CD14-positive monocyte (primary cell): Measurements from ENCODE around the gene NDRG3. TPM values are rescaled to one million over a fixed set of nuclear protein-coding genes. Genes with fewer than 3 reads are reported as not detected.

Source experiments
- DNase-seq, 3 donors: peaks; one replicate each; pipeline ENCODE4 v3.0.0-alpha.2; 2011 to 2022
- H2AFZ ChIP-seq: 2 replicates; pipeline ENCODE4 v1.6.0; 2012; ENCODE audit warnings: mild to moderate bottlenecking, low read depth, low read length, inconsistent platforms; ENCODE audit not compliant: insufficient read depth, poor library complexity, severe bottlenecking
- H3K27ac ChIP-seq, 2 donors: 1 replicate in 1 of 2; 2 replicates in 1 of 2; pipeline ENCODE4 v1.5.1; 2012 to 2013; ENCODE audit warnings: low read length in 2 of 2, control low read depth in 1 of 2, inconsistent platforms in 1 of 2, low read depth in 1 of 2, mild to moderate bottlenecking in 1 of 2
- H3K27me3 ChIP-seq, 2 donors: one replicate each; pipeline versions ENCODE4 v1.6.0 to v1.6.1; 2011 to 2013; ENCODE audit warnings: low read length in 2 of 2; ENCODE audit not compliant: control insufficient read depth in 2 of 2, insufficient read depth in 2 of 2
- H3K36me3 ChIP-seq, 2 donors: replicated peaks in 1 of 2; 1 replicate in 1 of 2; 2 replicates in 1 of 2; pipeline versions ENCODE4 v1.5.1 to v1.6.1; 2012 to 2013; ENCODE audit warnings: low read length in 2 of 2, control low read depth in 1 of 2, inconsistent platforms in 1 of 2, mild to moderate bottlenecking in 1 of 2; ENCODE audit not compliant: insufficient read depth in 2 of 2, control insufficient read depth in 1 of 2
- H3K4me1 ChIP-seq, 2 donors: 1 replicate in 1 of 2; 2 replicates in 1 of 2; pipeline versions ENCODE4 v1.5.1 to v1.6.1; 2012 to 2013; ENCODE audit warnings: low read length in 2 of 2, control low read depth in 1 of 2, inconsistent platforms in 1 of 2, mild to moderate bottlenecking in 1 of 2, moderate library complexity in 1 of 2; ENCODE audit not compliant: insufficient read depth in 2 of 2, control insufficient read depth in 1 of 2
- H3K4me2 ChIP-seq: replicated peaks from 2 replicates; pipeline ENCODE3; 2012; ENCODE audit warnings: low read length, moderate library complexity, mild to moderate bottlenecking; ENCODE audit not compliant: poor library complexity, severe bottlenecking; ENCODE audit errors: extremely low read depth
- H3K4me3 ChIP-seq, 3 experiments: fragments of 200-600 bp in 1 of 3; sonication (generic) in 1 of 3; replicated peaks in 1 of 3; 1 replicate in 2 of 3; 2 replicates in 1 of 3; pipeline ENCODE4 v1.5.1; 2011 to 2013; ENCODE audit warnings: low read length in 3 of 3, mild to moderate bottlenecking in 3 of 3, control low read depth in 2 of 3, low read depth in 2 of 3, inconsistent platforms in 1 of 3, moderate library complexity in 1 of 3
- H3K79me2 ChIP-seq: 2 replicates; pipeline ENCODE4 v1.6.0; 2012; ENCODE audit warnings: mild to moderate bottlenecking, control low read depth, inconsistent platforms, low read length, moderate library complexity; ENCODE audit not compliant: insufficient read depth
- H3K9ac ChIP-seq: 2 replicates; pipeline ENCODE4 v1.6.0; 2017; ENCODE audit warnings: low read length, mild to moderate bottlenecking; ENCODE audit not compliant: insufficient read depth, poor library complexity, severe bottlenecking
- H3K9me3 ChIP-seq, 2 donors: replicated peaks in 1 of 2; 1 replicate in 1 of 2; 2 replicates in 1 of 2; pipeline versions ENCODE4 v1.5.1 to v1.6.1; 2012 to 2013; ENCODE audit warnings: low read length in 2 of 2, control low read depth in 1 of 2; ENCODE audit not compliant: control insufficient read depth in 1 of 2, insufficient read depth in 1 of 2
- H4K20me1 ChIP-seq: 2 replicates; pipeline ENCODE4 v1.6.0; 2012; ENCODE audit warnings: mild to moderate bottlenecking, low read length, control low read depth, moderate library complexity; ENCODE audit not compliant: insufficient read depth
- H3K27ac Mint-ChIP-seq, 7 donors: one replicate each; pipeline ENCODE4 v1.8.0; 2020; ENCODE audit warnings: mild to moderate bottlenecking in 7 of 7, mixed read lengths in 7 of 7, moderate library complexity in 6 of 7, inconsistent platforms in 2 of 7
- H3K27me3 Mint-ChIP-seq, 3 donors: one replicate each; pipeline ENCODE4 v1.8.0; 2021 to 2022; ENCODE audit warnings: low read depth in 3 of 3, mild to moderate bottlenecking in 3 of 3, mixed read lengths in 3 of 3, moderate library complexity in 3 of 3, inconsistent platforms in 1 of 3
- H3K36me3 Mint-ChIP-seq, 2 donors: one replicate each; pipeline ENCODE4 v1.8.0; 2020; ENCODE audit warnings: mixed read lengths in 2 of 2, inconsistent platforms in 1 of 2, mild to moderate bottlenecking in 1 of 2
- H3K4me1 Mint-ChIP-seq: one replicate; pipeline ENCODE4 v1.8.0; 2020; ENCODE audit warnings: mild to moderate bottlenecking, mixed read lengths
- H3K4me3 Mint-ChIP-seq, 2 donors: one replicate each; pipeline ENCODE4 v1.8.0; 2020; ENCODE audit warnings: mild to moderate bottlenecking in 2 of 2, mixed read lengths in 2 of 2, moderate library complexity in 1 of 2
- H3K9me3 Mint-ChIP-seq, 7 donors: one replicate each; pipeline ENCODE4 v1.8.0; 2020 to 2022; ENCODE audit warnings: mixed read lengths in 7 of 7, mild to moderate bottlenecking in 6 of 7, moderate library complexity in 6 of 7, inconsistent platforms in 2 of 7
- CTCF ChIP-seq: fragments of 200-600 bp; IDR thresholded peaks from one replicate; pipeline ENCODE4 v1.8.0; 2022; ENCODE audit warnings: antibody characterized with exemption, mild to moderate bottlenecking
- WGBS: methylation state at CpG from one replicate; pipeline ENCODE4 v1.1.5; 2013; ENCODE audit warnings: missing lambda C conversion rate; ENCODE audit not compliant: insufficient coverage; 5-methylcytosine and 5-hydroxymethylcytosine counted together
- intact Hi-C, 2 donors: fragments of 100-400 bp; cut with micrococcal nuclease; formaldehyde crosslinking; loops; one replicate each; pipeline versions ENCODE4 v1.15.0 to v1.15.1; 2023
- polyA plus RNA-seq, 3 donors: library from polyadenylated mRNA; depleted of rRNA in 1 of 3; unstranded in 2 of 3; stranded (reverse) in 1 of 3; fragments of 300-500 nt in 2 of 3; fragments of >200 nt in 1 of 3; fragmentation: Illumina TruSeq in 2 of 3; gene quantifications; 1 replicate in 2 of 3; 2 replicates in 1 of 3; pipeline ENCODE4 v1.2.3, GENCODE V29; 2012 to 2021

The NDRG3 gene
- polyA plus RNA-seq, 3 donors = 16.0 to 23.2 (median 21.7) TPM

GRCh38 chr20:36777576-36777975, 31.7 kb upstream of the NDRG3 start:
- Mint-ChIP-seq H3K27me3 (peaks cover 0 to 2% (median 0%) of the 10 kb centered on the region in 3 donors), H3K4me1 (peaks cover 24% of the 10 kb centered on the region), H3K9me3 (no peaks in the 10 kb centered on the region), H3K4me3 (no peak overlapping the region), H3K27ac (no peak overlapping the region), H3K36me3 (no peaks in the 10 kb centered on the region)
- H4K20me1 ChIP-seq = no peaks in the 10 kb centered on the region
- no peaks in the 10 kb centered on the region for H3K9me3 ChIP-seq
- 90% methylated on average over 2 of the region's 3 CpGs for WGBS
- H3K27ac ChIP-seq = no peak overlapping the region
- H3K4me3 ChIP-seq = no peak overlapping the region
- intact Hi-C loops = loop anchor here in 1 of 2 donors (10.0 kb wide), 3 partner anchors 87 to 313 kb away; a partner anchor contains a TSS
- no peak for DNase-seq
- TF ChIP-seq CTCF = no peak
- H3K27me3 ChIP-seq = no peaks in the 10 kb centered on the region
- no peak overlapping the region for H2AFZ ChIP-seq
- no peaks in the 10 kb centered on the region for H3K36me3 ChIP-seq
- peaks cover 19 to 28% of the 10 kb centered on the region in 2 donors for H3K4me1 ChIP-seq
- H3K4me2 ChIP-seq = no peak overlapping the region
- H3K79me2 ChIP-seq = peaks cover 8% of the 10 kb centered on the region
- no peak overlapping the region for H3K9ac ChIP-seq

- Mint-ChIP-seq H3K4me3 (no peak overlapping the region), H3K36me3 (no peaks in the 10 kb centered on the region), H3K9me3 (no peaks in the 10 kb centered on the region), H3K27ac (peak overlapping the region in 1 of 7 donors; percentile 15), H3K27me3 (peaks cover 0 to 2% (median 0%) of the 10 kb centered on the region in 3 donors), H3K4me1 (peaks cover 26% of the 10 kb centered on the region)
- intact Hi-C loops = loop anchor here in 1 of 2 donors (10.0 kb wide), 3 partner anchors 88 to 312 kb away; a partner anchor contains a TSS
- WGBS = no CpG with 5 or more reads among the region's 3 CpGs
- no peak for DNase-seq
- peaks cover 12% of the 10 kb centered on the region for H3K79me2 ChIP-seq
- no peaks in the 10 kb centered on the region for H3K9me3 ChIP-seq
- no peak overlapping the region for H3K9ac ChIP-seq
- no peaks in the 10 kb centered on the region for H3K27me3 ChIP-seq
- H3K36me3 ChIP-seq = no peaks in the 10 kb centered on the region
- no peak overlapping the region for H3K4me3 ChIP-seq
- H3K4me1 ChIP-seq = peaks cover 20 to 32% of the 10 kb centered on the region in 2 donors
- H4K20me1 ChIP-seq = no peaks in the 10 kb centered on the region
- H2AFZ ChIP-seq = no peak overlapping the region
- no peak overlapping the region for H3K27ac ChIP-seq
- H3K4me2 ChIP-seq = no peak overlapping the region
- TF ChIP-seq CTCF = no peak
Observed at GRCh38 chr20:36777167-36777566, 31.3 kb upstream of the NDRG3 start.
